Measurements from ENCODE around the gene SPEM3. TPM values are rescaled to one million over a fixed set of nuclear protein-coding genes. Genes with fewer than 3 reads are reported as not detected.

Gene SPEM3
- total and polyA plus RNA-seq, 10 donors = not detected

- Histone ChIP-seq H3K4me3 (no peak overlapping the region), H3K27me3 (replicated peaks in 1 of 7) (peaks cover 0 to 6% (median 0%) of the 10 kb centered on the region in 7 donors), H3K36me3 (peaks cover 0 to 7% (median 0%) of the 10 kb centered on the region in 6 donors), H3K9me3 (no peaks in the 10 kb centered on the region), H3K27ac (peak overlapping the region in 5 of 8 donors; percentile 5 to 33 (median 23)), H3K4me1 (peaks cover 0 to under 1% (median 0%) of the 10 kb centered on the region in 6 donors)
- intact Hi-C loops (cut with DNase I; ENCODE audit: low total_unique reads) = no loop called here
- 56 to 81% (median 75%) methylated on average over 3 to 6 of the region's 6 CpGs for WGBS, 5 donors
- DNase-seq = no peak
- TF ChIP-seq POLR2AphosphoS5 (IDR thresholded peaks at IDR 0.05) (no peak), POLR2A (IDR thresholded peaks at IDR 0.05) (no peak), CTCF (IDR thresholded peaks at IDR 0.05 in 8 of 11, conservative IDR thresholded peaks at IDR 0.05 in 3 of 11) (no peak)
Observed at GRCh38 chr17:7413346-7413985, 15.2 kb upstream of the SPEM3 start.

- H3K36me3 ChIP-seq = peaks cover 0 to 7% (median 0%) of the 10 kb centered on the region in 6 donors
- no peaks in the 10 kb centered on the region for H3K4me1 ChIP-seq
- intact Hi-C loops (cut with DNase I; ENCODE audit: low total_unique reads) = no loop called here
- no peak for DNase-seq
- no peak overlapping the region for H3K4me3 ChIP-seq
- TF ChIP-seq CTCF (IDR thresholded peaks at IDR 0.05 in 8 of 11, conservative IDR thresholded peaks at IDR 0.05 in 3 of 11) (no peak), POLR2AphosphoS5 (IDR thresholded peaks at IDR 0.05) (no peak), POLR2A (IDR thresholded peaks at IDR 0.05) (no peak)
- WGBS, 5 donors = 85 to 97% (median 87%) methylated on average over 7 to 14 of the region's 14 CpGs
- H3K27me3 ChIP-seq (replicated peaks in 1 of 7) = no peaks in the 10 kb centered on the region
- no peak overlapping the region for H3K27ac ChIP-seq
- H3K9me3 ChIP-seq = no peaks in the 10 kb centered on the region
Observed at GRCh38 chr17:7414837-7415236, 13.8 kb upstream of the SPEM3 start.

GRCh38 chr17:7415784-7416183 lies 12.9 kb upstream of the SPEM3 start:
- 85 to 96% (median 90%) methylated on average over 18 to 23 of the region's 23 CpGs for WGBS, 5 donors
- peaks cover 0 to 7% (median 0%) of the 10 kb centered on the region in 6 donors for H3K36me3 ChIP-seq
- no peaks in the 10 kb centered on the region for H3K9me3 ChIP-seq
- no peak for DNase-seq
- no peaks in the 10 kb centered on the region for H3K4me1 ChIP-seq
- intact Hi-C loops (cut with DNase I; ENCODE audit: low total_unique reads) = no loop called here
- no peak overlapping the region for H3K4me3 ChIP-seq
- TF ChIP-seq POLR2AphosphoS5 (IDR thresholded peaks at IDR 0.05) = no peak
- no peak for TF ChIP-seq POLR2A (IDR thresholded peaks at IDR 0.05)
- no peak for TF ChIP-seq CTCF (IDR thresholded peaks at IDR 0.05 in 8 of 11, conservative IDR thresholded peaks at IDR 0.05 in 3 of 11)
- no peak overlapping the region for H3K27ac ChIP-seq
- H3K27me3 ChIP-seq (replicated peaks in 1 of 7) = no peaks in the 10 kb centered on the region

- TF ChIP-seq CTCF (IDR thresholded peaks at IDR 0.05 in 8 of 11, conservative IDR thresholded peaks at IDR 0.05 in 3 of 11) (no peak), POLR2A (IDR thresholded peaks at IDR 0.05) (no peak), POLR2AphosphoS5 (IDR thresholded peaks at IDR 0.05) (no peak)
- intact Hi-C loops (cut with DNase I; ENCODE audit: low total_unique reads) = no loop called here
- no peaks in the 10 kb centered on the region for H3K9me3 ChIP-seq
- no peak overlapping the region for H3K4me3 ChIP-seq
- 77 to 88% (median 79%) methylated on average over 6 of the region's 6 CpGs for WGBS, 5 donors
- no peaks in the 10 kb centered on the region for H3K4me1 ChIP-seq
- H3K27me3 ChIP-seq (replicated peaks in 1 of 7) = no peaks in the 10 kb centered on the region
- DNase-seq = no peak
- no peak overlapping the region for H3K27ac ChIP-seq
- H3K36me3 ChIP-seq = peaks cover 0 to 7% (median 0%) of the 10 kb centered on the region in 6 donors
Observed at GRCh38 chr17:7416323-7416722, 12.3 kb upstream of the SPEM3 start.

Data from spleen (tissue), 11 donors.